Esophagus muscularis mucosa (tissue), 4 donors: ENCODE measurements around the gene DCDC2B.

ENCODE experiments used
- CTCF ChIP-seq, 3 experiments: fragments of 200-600 bp in 2 of 3; fragments of 450-650 bp in 1 of 3; sonication (generic) in 2 of 3; IDR thresholded peaks; one replicate each; pipeline ENCODE4 v1.5.1; 2017 to 2019; ENCODE audit warnings: antibody characterized with exemption in 3 of 3, mild to moderate bottlenecking in 2 of 3, moderate library complexity in 1 of 3
- EP300 ChIP-seq: sonication (generic); formaldehyde crosslinking; IDR thresholded peaks from one replicate; pipeline ENCODE4 v1.6.1; 2017; ENCODE audit warnings: antibody characterized with exemption
- POLR2A ChIP-seq: fragments of 450-650 bp; IDR thresholded peaks from one replicate; pipeline ENCODE4 v1.6.1; 2017; ENCODE audit warnings: antibody characterized with exemption, moderate library complexity, mild to moderate bottlenecking, low read depth

GRCh38 chr1:32246888-32247273, 38.0 kb downstream of the DCDC2B start, which contains the start of gene FAM167B:
- TF ChIP-seq CTCF (IDR thresholded peaks at IDR 0.05): no peak
- TF ChIP-seq POLR2A: no peak
- TF ChIP-seq EP300: peak; percentile 34
